ENCODE results near the gene KCNF1. TPM values are rescaled to one million over a fixed set of nuclear protein-coding genes. Genes with fewer than 3 reads are reported as not detected.

KCNF1 gene
- polyA plus RNA-seq, 2 donors = 0.22 to 0.29 TPM

- Histone ChIP-seq H3K4me3 (ENCODE audit: low read depth in 1 of 2, low read length in 2 of 2) (no peak overlapping the region), H3K9me3 (ENCODE audit: control insufficient read depth in 2 of 2, insufficient read depth in 1 of 2, low read depth in 1 of 2, low read length in 1 of 2) (peaks cover 0 to 9% of the 10 kb centered on the region in 2 donors), H3K27me3 (ENCODE audit: control insufficient read depth in 1 of 2, insufficient read depth in 2 of 2, low read length in 2 of 2) (peaks cover under 1 to 5% of the 10 kb centered on the region in 2 donors), H3K27ac (ENCODE audit: low read depth in 2 of 2, low read length in 1 of 2) (no peak overlapping the region), H3K4me1 (ENCODE audit: control insufficient read depth in 2 of 2, insufficient read depth in 2 of 2, low read length in 1 of 2) (no peaks in the 10 kb centered on the region), H3K36me3 (ENCODE audit: control insufficient read depth in 2 of 2, insufficient read depth in 2 of 2, low read length in 1 of 2) (no peaks in the 10 kb centered on the region)
- WGBS, 2 donors = 64 to 66% methylated on average over 15 of the region's 15 CpGs
Observed at GRCh38 chr2:10909050-10909995, 2.4 kb upstream of the KCNF1 start.

- Histone ChIP-seq H3K27ac (ENCODE audit: low read depth in 2 of 2, low read length in 1 of 2) (no peak overlapping the region), H3K36me3 (ENCODE audit: control insufficient read depth in 2 of 2, insufficient read depth in 2 of 2, low read length in 1 of 2) (no peaks in the 10 kb centered on the region), H3K4me1 (ENCODE audit: control insufficient read depth in 2 of 2, insufficient read depth in 2 of 2, low read length in 1 of 2) (no peaks in the 10 kb centered on the region), H3K9me3 (ENCODE audit: control insufficient read depth in 2 of 2, insufficient read depth in 1 of 2, low read depth in 1 of 2, low read length in 1 of 2) (peaks cover 0 to 3% of the 10 kb centered on the region in 2 donors), H3K27me3 (ENCODE audit: control insufficient read depth in 1 of 2, insufficient read depth in 2 of 2, low read length in 2 of 2) (peaks cover 0 to 5% of the 10 kb centered on the region in 2 donors), H3K4me3 (ENCODE audit: low read depth in 1 of 2, low read length in 2 of 2) (no peak overlapping the region)
- WGBS, 2 donors = 53 to 55% methylated on average over 3 of the region's 3 CpGs
Observed at GRCh38 chr2:10909996-10910341, 1.8 kb upstream of the KCNF1 start.

GRCh38 chr2:10910625-10911024 is 1.1 kb upstream of the KCNF1 start:
- no peaks in the 10 kb centered on the region for H3K36me3 ChIP-seq (ENCODE audit: control insufficient read depth in 2 of 2, insufficient read depth in 2 of 2, low read length in 1 of 2)
- H3K4me3 ChIP-seq (ENCODE audit: low read depth in 1 of 2, low read length in 2 of 2) = no peak overlapping the region
- H3K9me3 ChIP-seq (ENCODE audit: control insufficient read depth in 2 of 2, insufficient read depth in 1 of 2, low read depth in 1 of 2, low read length in 1 of 2) = peaks cover 0 to 2% of the 10 kb centered on the region in 2 donors
- 85 to 87% methylated on average over 11 of the region's 11 CpGs for WGBS, 2 donors
- peaks cover 0 to 5% of the 10 kb centered on the region in 2 donors for H3K27me3 ChIP-seq (ENCODE audit: control insufficient read depth in 1 of 2, insufficient read depth in 2 of 2, low read length in 2 of 2)
- H3K4me1 ChIP-seq (ENCODE audit: control insufficient read depth in 2 of 2, insufficient read depth in 2 of 2, low read length in 1 of 2) = no peaks in the 10 kb centered on the region
- H3K27ac ChIP-seq (ENCODE audit: low read depth in 2 of 2, low read length in 1 of 2) = no peak overlapping the region

GRCh38 chr2:10912076-10912731 is 470 bp downstream of the KCNF1 start:
- Histone ChIP-seq H3K9me3 (ENCODE audit: control insufficient read depth in 2 of 2, insufficient read depth in 1 of 2, low read depth in 1 of 2, low read length in 1 of 2) (peaks cover 0 to 2% of the 10 kb centered on the region in 2 donors), H3K36me3 (ENCODE audit: control insufficient read depth in 2 of 2, insufficient read depth in 2 of 2, low read length in 1 of 2) (no peaks in the 10 kb centered on the region), H3K27me3 (ENCODE audit: control insufficient read depth in 1 of 2, insufficient read depth in 2 of 2, low read length in 2 of 2) (peaks cover 0 to 5% of the 10 kb centered on the region in 2 donors), H3K4me3 (ENCODE audit: low read depth in 1 of 2, low read length in 2 of 2) (peak overlapping the region in 1 of 2 donors; percentile 32), H3K4me1 (ENCODE audit: control insufficient read depth in 2 of 2, insufficient read depth in 2 of 2, low read length in 1 of 2) (no peaks in the 10 kb centered on the region), H3K27ac (ENCODE audit: low read depth in 2 of 2, low read length in 1 of 2) (no peak overlapping the region)
- 8 to 9% methylated on average over 65 to 81 of the region's 81 CpGs for WGBS, 2 donors

GRCh38 chr2:10912796-10913455 is 1.2 kb downstream of the KCNF1 start:
- 87 to 89% methylated on average over 58 of the region's 58 CpGs for WGBS, 2 donors
- Histone ChIP-seq H3K9me3 (ENCODE audit: control insufficient read depth in 2 of 2, insufficient read depth in 1 of 2, low read depth in 1 of 2, low read length in 1 of 2) (peaks cover 0 to 2% of the 10 kb centered on the region in 2 donors), H3K36me3 (ENCODE audit: control insufficient read depth in 2 of 2, insufficient read depth in 2 of 2, low read length in 1 of 2) (no peaks in the 10 kb centered on the region), H3K4me1 (ENCODE audit: control insufficient read depth in 2 of 2, insufficient read depth in 2 of 2, low read length in 1 of 2) (no peaks in the 10 kb centered on the region), H3K4me3 (ENCODE audit: low read depth in 1 of 2, low read length in 2 of 2) (no peak overlapping the region), H3K27me3 (ENCODE audit: control insufficient read depth in 1 of 2, insufficient read depth in 2 of 2, low read length in 2 of 2) (peaks cover 0 to 5% of the 10 kb centered on the region in 2 donors), H3K27ac (ENCODE audit: low read depth in 2 of 2, low read length in 1 of 2) (no peak overlapping the region)

- H3K27ac ChIP-seq (ENCODE audit: low read depth in 2 of 2, low read length in 1 of 2) = no peak overlapping the region
- no peaks in the 10 kb centered on the region for H3K4me1 ChIP-seq (ENCODE audit: control insufficient read depth in 2 of 2, insufficient read depth in 2 of 2, low read length in 1 of 2)
- no peaks in the 10 kb centered on the region for H3K36me3 ChIP-seq (ENCODE audit: control insufficient read depth in 2 of 2, insufficient read depth in 2 of 2, low read length in 1 of 2)
- peaks cover 0 to 2% of the 10 kb centered on the region in 2 donors for H3K9me3 ChIP-seq (ENCODE audit: control insufficient read depth in 2 of 2, insufficient read depth in 1 of 2, low read depth in 1 of 2, low read length in 1 of 2)
- no peak overlapping the region for H3K4me3 ChIP-seq (ENCODE audit: low read depth in 1 of 2, low read length in 2 of 2)
- WGBS, 2 donors = 82 to 85% methylated on average over 38 of the region's 38 CpGs
- peaks cover 0 to 5% of the 10 kb centered on the region in 2 donors for H3K27me3 ChIP-seq (ENCODE audit: control insufficient read depth in 1 of 2, insufficient read depth in 2 of 2, low read length in 2 of 2)
Observed at GRCh38 chr2:10913501-10914271, 2.0 kb downstream of the KCNF1 start.

- H3K4me3 ChIP-seq (ENCODE audit: low read depth in 1 of 2, low read length in 2 of 2) = no peak overlapping the region
- H3K27me3 ChIP-seq (ENCODE audit: control insufficient read depth in 1 of 2, insufficient read depth in 2 of 2, low read length in 2 of 2) = peaks cover 0 to 5% of the 10 kb centered on the region in 2 donors
- peaks cover 0 to 2% of the 10 kb centered on the region in 2 donors for H3K9me3 ChIP-seq (ENCODE audit: control insufficient read depth in 2 of 2, insufficient read depth in 1 of 2, low read depth in 1 of 2, low read length in 1 of 2)
- H3K36me3 ChIP-seq (ENCODE audit: control insufficient read depth in 2 of 2, insufficient read depth in 2 of 2, low read length in 1 of 2) = no peaks in the 10 kb centered on the region
- no peaks in the 10 kb centered on the region for H3K4me1 ChIP-seq (ENCODE audit: control insufficient read depth in 2 of 2, insufficient read depth in 2 of 2, low read length in 1 of 2)
- no peak overlapping the region for H3K27ac ChIP-seq (ENCODE audit: low read depth in 2 of 2, low read length in 1 of 2)
- 29 to 37% methylated on average over 7 of the region's 7 CpGs for WGBS, 2 donors
Observed at GRCh38 chr2:10914272-10914693, 2.5 kb downstream of the KCNF1 start.

GRCh38 chr2:10915236-10915635 is 3.5 kb downstream of the KCNF1 start:
- Histone ChIP-seq H3K27me3 (ENCODE audit: control insufficient read depth in 1 of 2, insufficient read depth in 2 of 2, low read length in 2 of 2) (peaks cover 0 to 5% of the 10 kb centered on the region in 2 donors), H3K36me3 (ENCODE audit: control insufficient read depth in 2 of 2, insufficient read depth in 2 of 2, low read length in 1 of 2) (no peaks in the 10 kb centered on the region), H3K27ac (ENCODE audit: low read depth in 2 of 2, low read length in 1 of 2) (no peak overlapping the region), H3K4me3 (ENCODE audit: low read depth in 1 of 2, low read length in 2 of 2) (no peak overlapping the region), H3K9me3 (ENCODE audit: control insufficient read depth in 2 of 2, insufficient read depth in 1 of 2, low read depth in 1 of 2, low read length in 1 of 2) (peaks cover 0 to 2% of the 10 kb centered on the region in 2 donors), H3K4me1 (ENCODE audit: control insufficient read depth in 2 of 2, insufficient read depth in 2 of 2, low read length in 1 of 2) (no peaks in the 10 kb centered on the region)
- 91 to 94% methylated on average over 7 of the region's 7 CpGs for WGBS, 2 donors

All from esophagus (tissue), 2 donors.